K562 (cell line): ENCODE data around the gene CLIC3. TPM values are rescaled to one million over a fixed set of nuclear protein-coding genes. Genes with fewer than 3 reads are reported as not detected.
A peak's percentile ranks its signal among the peaks of the same experiment; 100 is the strongest.

ENCODE experiments used
- TFE3 ChIP-seq: fragments of 450-650 bp; formaldehyde crosslinking; IDR thresholded peaks from 2 replicates; pipeline ENCODE4 v1.4.0; 2020; ENCODE audit warnings: mild to moderate bottlenecking, mixed read lengths
- ZC3H4 ChIP-seq: sonication (generic); formaldehyde crosslinking; IDR thresholded peaks from 2 replicates; pipeline ENCODE4 v1.9.0; 2021; ENCODE audit warnings: missing genetic modification reagents, borderline replicate concordance
- polyA plus RNA-seq, 8 experiments: library from polyadenylated mRNA; depleted of rRNA in 4 of 8; stranded (reverse) in 5 of 8; unstranded in 3 of 8; fragments of >200 nt; fragmentation: Nextera tagmentation in 2 of 8; fragmentation: Illumina TruSeq in 1 of 8; extraction: Ambion mirVana in 2 of 8; extraction: Trizol in 1 of 8; gene quantifications; 2 replicates each; pipeline versions ENCODE4 v1.2.1 to v1.2.3, GENCODE V29; 2011 to 2014; ENCODE audit warnings: inconsistent platforms in 1 of 8, missing spikeins in 1 of 8
- total RNA-seq, 7 experiments: library from RNA; depleted of rRNA in 6 of 7; stranded (reverse); fragments of >200 nt in 6 of 7; fragmentation: Illumina TruSeq in 2 of 7; extraction: Trizol in 2 of 7; gene quantifications; 2 replicates each; pipeline versions ENCODE4 v1.2.1 to v1.2.3, GENCODE V29; 2011 to 2021; ENCODE audit warnings: low replicate concordance in 1 of 7

The CLIC3 gene
- total and polyA plus RNA-seq, 9 of the 15 experiments (the other 6 are each of a cell fraction or from before 2014, with no cell fraction given), result 0.27 to 0.29 TPM; not detected in 7

GRCh38 chr9:136945333-136946227 lies 50.8 kb downstream of the CLIC3 start (continued):
- TF ChIP-seq TFE3 (CRISPR knock-in tag), result no peak
- TF ChIP-seq ZC3H4 (CRISPR knock-in tag), result 0 out of 2 replicates have a peak, but pooled peaks have one; percentile 32

Other genes starting within 250 kb of the CLIC3 start
Only the 7 nearest of the 38 such genes appear.
- gene LCN12, start 44.3 kb downstream of the CLIC3 start, total RNA-seq (2014; rRNA removed), result not detected in 2 replicates
- not detected in 2 replicates for gene LCN12, start 44.3 kb downstream of the CLIC3 start, total RNA-seq (2014; rRNA removed; fragmentation: Illumina TruSeq; extraction: Trizol)
- gene LCN12, start 44.3 kb downstream of the CLIC3 start, total RNA-seq (2015; rRNA removed; fragmentation: Illumina TruSeq; extraction: Trizol), result not detected in 2 replicates
- not detected in 2 replicates for gene LCN12, start 44.3 kb downstream of the CLIC3 start, total RNA-seq (2021)
- 0.24 TPM in 1 of 2 replicates, not detected in the other for gene LCN12, start 44.3 kb downstream of the CLIC3 start, polyA plus RNA-seq (2011; rRNA removed)
- not detected in 2 replicates for gene LCN12, start 44.3 kb downstream of the CLIC3 start, polyA plus RNA-seq (2014; fragmentation: Illumina TruSeq; extraction: Trizol)
- gene LCN12, start 44.3 kb downstream of the CLIC3 start, polyA plus RNA-seq (2014; fragmentation: Nextera tagmentation; extraction: Ambion mirVana), result not detected
- gene LCN12, start 44.3 kb downstream of the CLIC3 start, polyA plus RNA-seq (2014; rRNA removed), result 0.05 TPM in 1 of 2 replicates, not detected in the other
- 5.2 and 7.4 TPM in 2 replicates for gene PTGDS, start 19.1 kb downstream of the CLIC3 start, total RNA-seq (2014; rRNA removed)
- gene PTGDS, start 19.1 kb downstream of the CLIC3 start, total RNA-seq (2014; rRNA removed; fragmentation: Illumina TruSeq; extraction: Trizol), result 0.65 TPM in 1 of 2 replicates, not detected in the other
- gene PTGDS, start 19.1 kb downstream of the CLIC3 start, total RNA-seq (2015; rRNA removed; fragmentation: Illumina TruSeq; extraction: Trizol), result 2.0 and 2.9 TPM in 2 replicates
- gene PTGDS, start 19.1 kb downstream of the CLIC3 start, total RNA-seq (2021), result 4.6 and 4.7 TPM in 2 replicates
- gene PTGDS, start 19.1 kb downstream of the CLIC3 start, polyA plus RNA-seq (2011; rRNA removed), result 2.6 and 4.4 TPM in 2 replicates
- gene PTGDS, start 19.1 kb downstream of the CLIC3 start, polyA plus RNA-seq (2014; fragmentation: Illumina TruSeq; extraction: Trizol), result 1.2 and 2.7 TPM in 2 replicates
- gene PTGDS, start 19.1 kb downstream of the CLIC3 start, polyA plus RNA-seq (2014; fragmentation: Nextera tagmentation; extraction: Ambion mirVana), result under 1 TPM; 0.46 to 0.55 TPM
- gene PTGDS, start 19.1 kb downstream of the CLIC3 start, polyA plus RNA-seq (2014; rRNA removed), result 7.0 and 7.1 TPM in 2 replicates
- gene LCNL1, start 13.6 kb downstream of the CLIC3 start, total RNA-seq (2014; rRNA removed), result 0.08 TPM in 1 of 2 replicates, not detected in the other
- 0.04 and 0.10 TPM in 2 replicates for gene LCNL1, start 13.6 kb downstream of the CLIC3 start, total RNA-seq (2014; rRNA removed; fragmentation: Illumina TruSeq; extraction: Trizol)
- gene LCNL1, start 13.6 kb downstream of the CLIC3 start, total RNA-seq (2015; rRNA removed; fragmentation: Illumina TruSeq; extraction: Trizol), result not detected in 2 replicates
- 0.11 and 0.16 TPM in 2 replicates for gene LCNL1, start 13.6 kb downstream of the CLIC3 start, total RNA-seq (2021)
- gene LCNL1, start 13.6 kb downstream of the CLIC3 start, polyA plus RNA-seq (2011; rRNA removed), result 0.04 and 0.14 TPM in 2 replicates
- gene LCNL1, start 13.6 kb downstream of the CLIC3 start, polyA plus RNA-seq (2014; fragmentation: Illumina TruSeq; extraction: Trizol), result 0.04 TPM in 1 of 2 replicates, not detected in the other
- not detected for gene LCNL1, start 13.6 kb downstream of the CLIC3 start, polyA plus RNA-seq (2014; fragmentation: Nextera tagmentation; extraction: Ambion mirVana)
- gene LCNL1, start 13.6 kb downstream of the CLIC3 start, polyA plus RNA-seq (2014; rRNA removed), result 0.11 and 0.12 TPM in 2 replicates
- 147 and 175 TPM in 2 replicates for gene PAXX, start 4.1 kb downstream of the CLIC3 start, total RNA-seq (2014; rRNA removed)
- 13.6 and 20.4 TPM in 2 replicates for gene PAXX, start 4.1 kb downstream of the CLIC3 start, total RNA-seq (2014; rRNA removed; fragmentation: Illumina TruSeq; extraction: Trizol)
- gene PAXX, start 4.1 kb downstream of the CLIC3 start, total RNA-seq (2015; rRNA removed; fragmentation: Illumina TruSeq; extraction: Trizol), result 59.9 and 63.7 TPM in 2 replicates
- gene PAXX, start 4.1 kb downstream of the CLIC3 start, total RNA-seq (2021), result 136 and 140 TPM in 2 replicates
- 38.5 and 41.3 TPM in 2 replicates for gene PAXX, start 4.1 kb downstream of the CLIC3 start, polyA plus RNA-seq (2011; rRNA removed)
- gene PAXX, start 4.1 kb downstream of the CLIC3 start, polyA plus RNA-seq (2014; fragmentation: Illumina TruSeq; extraction: Trizol), result 23.3 and 45.8 TPM in 2 replicates
- 1 to 10 TPM; 1.2 to 6.2 TPM for gene PAXX, start 4.1 kb downstream of the CLIC3 start, polyA plus RNA-seq (2014; fragmentation: Nextera tagmentation; extraction: Ambion mirVana)
- 175 and 182 TPM in 2 replicates for gene PAXX, start 4.1 kb downstream of the CLIC3 start, polyA plus RNA-seq (2014; rRNA removed)
- gene ABCA2, start 31.7 kb upstream of the CLIC3 start, total RNA-seq (2014; rRNA removed), result 4.6 and 5.5 TPM in 2 replicates
- gene ABCA2, start 31.7 kb upstream of the CLIC3 start, total RNA-seq (2014; rRNA removed; fragmentation: Illumina TruSeq; extraction: Trizol), result 0.69 and 0.99 TPM in 2 replicates
- 1.6 and 2.9 TPM in 2 replicates for gene ABCA2, start 31.7 kb upstream of the CLIC3 start, total RNA-seq (2015; rRNA removed; fragmentation: Illumina TruSeq; extraction: Trizol)
- 12.1 and 14.9 TPM in 2 replicates for gene ABCA2, start 31.7 kb upstream of the CLIC3 start, total RNA-seq (2021)
- gene ABCA2, start 31.7 kb upstream of the CLIC3 start, polyA plus RNA-seq (2011; rRNA removed), result 12.1 and 24.4 TPM in 2 replicates
- gene ABCA2, start 31.7 kb upstream of the CLIC3 start, polyA plus RNA-seq (2014; fragmentation: Illumina TruSeq; extraction: Trizol), result 6.1 and 9.9 TPM in 2 replicates
- not detected for gene ABCA2, start 31.7 kb upstream of the CLIC3 start, polyA plus RNA-seq (2014; fragmentation: Nextera tagmentation; extraction: Ambion mirVana)
- 16.2 and 16.3 TPM in 2 replicates for gene ABCA2, start 31.7 kb upstream of the CLIC3 start, polyA plus RNA-seq (2014; rRNA removed)
- not detected in 2 replicates for gene FUT7, start 35.5 kb upstream of the CLIC3 start, total RNA-seq (2014; rRNA removed)
- not detected in 2 replicates for gene FUT7, start 35.5 kb upstream of the CLIC3 start, total RNA-seq (2014; rRNA removed; fragmentation: Illumina TruSeq; extraction: Trizol)
- gene FUT7, start 35.5 kb upstream of the CLIC3 start, total RNA-seq (2015; rRNA removed; fragmentation: Illumina TruSeq; extraction: Trizol), result not detected in 2 replicates
- not detected in 2 replicates for gene FUT7, start 35.5 kb upstream of the CLIC3 start, total RNA-seq (2021)
- not detected in 2 replicates for gene FUT7, start 35.5 kb upstream of the CLIC3 start, polyA plus RNA-seq (2011; rRNA removed)
- not detected in 2 replicates for gene FUT7, start 35.5 kb upstream of the CLIC3 start, polyA plus RNA-seq (2014; fragmentation: Illumina TruSeq; extraction: Trizol)
- gene FUT7, start 35.5 kb upstream of the CLIC3 start, polyA plus RNA-seq (2014; fragmentation: Nextera tagmentation; extraction: Ambion mirVana), result not detected
- not detected in 2 replicates for gene FUT7, start 35.5 kb upstream of the CLIC3 start, polyA plus RNA-seq (2014; rRNA removed)
- gene NPDC1, start 49.6 kb upstream of the CLIC3 start, total RNA-seq (2014; rRNA removed), result 0.09 and 0.90 TPM in 2 replicates
- not detected in 2 replicates for gene NPDC1, start 49.6 kb upstream of the CLIC3 start, total RNA-seq (2014; rRNA removed; fragmentation: Illumina TruSeq; extraction: Trizol)
- gene NPDC1, start 49.6 kb upstream of the CLIC3 start, total RNA-seq (2015; rRNA removed; fragmentation: Illumina TruSeq; extraction: Trizol), result 0.22 TPM in 1 of 2 replicates, not detected in the other
- gene NPDC1, start 49.6 kb upstream of the CLIC3 start, total RNA-seq (2021), result 1.5 and 2.1 TPM in 2 replicates
- 1.3 and 3.9 TPM in 2 replicates for gene NPDC1, start 49.6 kb upstream of the CLIC3 start, polyA plus RNA-seq (2011; rRNA removed)
- gene NPDC1, start 49.6 kb upstream of the CLIC3 start, polyA plus RNA-seq (2014; fragmentation: Illumina TruSeq; extraction: Trizol), result 0.06 and 0.21 TPM in 2 replicates
- not detected for gene NPDC1, start 49.6 kb upstream of the CLIC3 start, polyA plus RNA-seq (2014; fragmentation: Nextera tagmentation; extraction: Ambion mirVana)
- gene NPDC1, start 49.6 kb upstream of the CLIC3 start, polyA plus RNA-seq (2014; rRNA removed), result 0.85 and 2.4 TPM in 2 replicates